ENCODE data around the gene SIMC1.

GRCh38 chr5:176383961-176384360 lies 145.7 kb downstream of the SIMC1 start:
- no peak for TF ChIP-seq POLR2AphosphoS5 (IDR thresholded peaks at IDR 0.05; ENCODE audit: low read depth, low read length)
- no peak for TF ChIP-seq POLR2A (IDR thresholded peaks at IDR 0.05; ENCODE audit: low read depth, low read length)
